Tibial nerve (tissue), 4 donors: ENCODE results near the gene AMY2B. TPM values are rescaled to one million over a fixed set of nuclear protein-coding genes. Genes with fewer than 3 reads are reported as not detected.

ENCODE experiments used
- DNase-seq, 2 donors: peaks; one replicate each; pipeline ENCODE4 v3.0.0-alpha.2; 2019; ENCODE audit warnings: low spot score in 2 of 2
- H3K27ac ChIP-seq, 4 donors: fragments of 200-600 bp; sonication (generic) in 3 of 4; one replicate each; pipeline ENCODE4 v1.5.1; 2017 to 2019; ENCODE audit warnings: mild to moderate bottlenecking in 1 of 4
- H3K27me3 ChIP-seq, 2 donors: fragments of 200-600 bp; sonication (generic) in 1 of 2; one replicate each; pipeline versions ENCODE4 v1.5.1 to v1.6.0; 2017 to 2019
- H3K36me3 ChIP-seq, 3 donors: fragments of 200-600 bp; sonication (generic); one replicate each; pipeline ENCODE4 v1.5.1; 2018 to 2019
- H3K4me1 ChIP-seq, 4 donors: fragments of 200-600 bp; sonication (generic) in 3 of 4; one replicate each; pipeline ENCODE4 v1.5.1; 2017 to 2019
- H3K4me3 ChIP-seq, 4 donors: fragments of 200-600 bp; sonication (generic) in 3 of 4; one replicate each; pipeline ENCODE4 v1.5.1; 2017 to 2019; ENCODE audit warnings: mild to moderate bottlenecking in 1 of 4, moderate library complexity in 1 of 4
- H3K9me3 ChIP-seq, 4 donors: fragments of 200-600 bp; sonication (generic) in 3 of 4; one replicate each; pipeline ENCODE4 v1.5.1; 2017 to 2019
- CTCF ChIP-seq, 5 experiments: fragments of 200-600 bp in 3 of 5; fragments of 450-650 bp in 2 of 5; sonication (generic) in 3 of 5; IDR thresholded peaks; one replicate each; pipeline ENCODE4 v1.5.1; 2016 to 2019; ENCODE audit warnings: antibody characterized with exemption in 5 of 5, mild to moderate bottlenecking in 3 of 5, moderate library complexity in 2 of 5
- EP300 ChIP-seq, 2 donors: sonication (generic); formaldehyde crosslinking; IDR thresholded peaks; one replicate each; pipeline ENCODE4 v1.6.1; 2017; ENCODE audit warnings: antibody characterized with exemption in 2 of 2, mild to moderate bottlenecking in 1 of 2
- POLR2A ChIP-seq, 2 donors: fragments of 450-650 bp; IDR thresholded peaks; one replicate each; pipeline ENCODE4 v1.6.1; 2017; ENCODE audit warnings: antibody characterized with exemption in 2 of 2, mild to moderate bottlenecking in 2 of 2, moderate library complexity in 2 of 2
- WGBS, 2 donors: methylation state at CpG; one replicate each; pipeline ENCODE4 v1.1.5; 2018; 5-methylcytosine and 5-hydroxymethylcytosine counted together
- total RNA-seq, 4 donors: library from RNA; depleted of rRNA; stranded (reverse); fragments of >200 nt; gene quantifications; one replicate each; pipeline ENCODE4 v1.1.0, GENCODE V29; 2016

AMY2B gene
- total RNA-seq, 4 donors from 2014 or later, result 46.2 to 100 (median 74.3) TPM

- TF ChIP-seq POLR2A (IDR thresholded peaks at IDR 0.05) (no peak), EP300 (IDR thresholded peaks at IDR 0.05) (no peak), CTCF (IDR thresholded peaks at IDR 0.05) (no peak)
- peaks cover 0 to 68% (median 23%) of the 10 kb centered on the region in 4 donors for H3K4me1 ChIP-seq
Measured at GRCh38 chr1:103529746-103530145, 41.6 kb upstream of the AMY2B start.

GRCh38 chr1:103538226-103538625, 33.2 kb upstream of the AMY2B start:
- H3K27me3 ChIP-seq, result no peaks in the 10 kb centered on the region
- H3K4me1 ChIP-seq, result peaks cover 0 to 9% (median 3%) of the 10 kb centered on the region in 4 donors
- peaks cover 0 to 74% (median 42%) of the 10 kb centered on the region in 3 donors for H3K36me3 ChIP-seq
- no peak overlapping the region for H3K27ac ChIP-seq
- 98 to 99% methylated on average over 2 of the region's 2 CpGs for WGBS, 2 donors
- H3K4me3 ChIP-seq, result no peak overlapping the region
- DNase-seq, result no peak
- TF ChIP-seq POLR2A (IDR thresholded peaks at IDR 0.05) (no peak), EP300 (IDR thresholded peaks at IDR 0.05) (no peak), CTCF (IDR thresholded peaks at IDR 0.05) (no peak)
- H3K9me3 ChIP-seq, result no peaks in the 10 kb centered on the region

More at GRCh38 chr1:103529746-103530145, 41.6 kb upstream of the AMY2B start:
- 84 to 89% methylated on average over 8 of the region's 8 CpGs for WGBS, 2 donors
- no peak for DNase-seq
- H3K27ac ChIP-seq, result no peak overlapping the region
- no peaks in the 10 kb centered on the region for H3K9me3 ChIP-seq
- H3K27me3 ChIP-seq, result no peaks in the 10 kb centered on the region
- H3K4me3 ChIP-seq, result no peak overlapping the region
- H3K36me3 ChIP-seq, result peaks cover 0 to 21% (median 0%) of the 10 kb centered on the region in 3 donors

- Histone ChIP-seq H3K27ac (no peak overlapping the region), H3K4me1 (no peaks in the 10 kb centered on the region), H3K27me3 (no peaks in the 10 kb centered on the region), H3K4me3 (no peak overlapping the region), H3K9me3 (no peaks in the 10 kb centered on the region), H3K36me3 (peaks cover 0 to 81% (median 44%) of the 10 kb centered on the region in 3 donors)
- TF ChIP-seq EP300 (IDR thresholded peaks at IDR 0.05), result no peak
- TF ChIP-seq CTCF (IDR thresholded peaks at IDR 0.05), result no peak
- TF ChIP-seq POLR2A (IDR thresholded peaks at IDR 0.05), result no peak
- WGBS, 2 donors, result 92 to 98% methylated on average over 3 of the region's 3 CpGs
- DNase-seq, result no peak
Measured at GRCh38 chr1:103541431-103541830, 30.0 kb upstream of the AMY2B start.

- no peak for DNase-seq
- Histone ChIP-seq H3K9me3 (no peaks in the 10 kb centered on the region), H3K4me1 (no peaks in the 10 kb centered on the region), H3K27ac (no peak overlapping the region), H3K4me3 (no peak overlapping the region), H3K36me3 (peaks cover 0 to 81% (median 13%) of the 10 kb centered on the region in 3 donors), H3K27me3 (no peaks in the 10 kb centered on the region)
- TF ChIP-seq EP300 (IDR thresholded peaks at IDR 0.05) (no peak), CTCF (IDR thresholded peaks at IDR 0.05) (no peak), POLR2A (IDR thresholded peaks at IDR 0.05) (no peak)
- 68 to 86% methylated on average over 1 of the region's 1 CpG for WGBS, 2 donors
Measured at GRCh38 chr1:103546496-103546895, 24.9 kb upstream of the AMY2B start.

- TF ChIP-seq EP300 (IDR thresholded peaks at IDR 0.05) (no peak), POLR2A (IDR thresholded peaks at IDR 0.05) (no peak), CTCF (IDR thresholded peaks at IDR 0.05) (no peak)
- DNase-seq, result no peak
- Histone ChIP-seq H3K36me3 (peaks cover 2 to 82% (median 19%) of the 10 kb centered on the region in 3 donors), H3K27me3 (no peaks in the 10 kb centered on the region), H3K4me1 (no peaks in the 10 kb centered on the region), H3K27ac (no peak overlapping the region), H3K9me3 (no peaks in the 10 kb centered on the region), H3K4me3 (no peak overlapping the region)
- WGBS, 2 donors, result 86 to 100% methylated on average over 3 of the region's 3 CpGs
Measured at GRCh38 chr1:103547840-103548239, 23.5 kb upstream of the AMY2B start.
